Inflammatory macrophage treated with lipopolysaccharide for 1 hour (primary cell): ENCODE results near the gene PTCD1.
A peak's percentile ranks its signal among the peaks of the same experiment; 100 is the strongest.

ENCODE experiments used
- DNase-seq, 2 donors: peaks; one replicate each; pipeline ENCODE4 v3.0.0-alpha.2; 2020 to 2022

PTCD1 gene

GRCh38 chr7:99438573-99439480 lies at the start of gene PTCD1, which contains the start of gene CPSF4:
TSS of gene PTCD1 (minus strand) at chr7:99438798. CDS start at chr7:99435242, 3,556 bp downstream.
TSS of gene CPSF4 (plus strand) at chr7:99438943. CDS start at chr7:99439083, 140 bp downstream.
- peak; percentile 94 to 96 for DNase-seq

GRCh38 chr7:99485094-99485493 lies 46.5 kb upstream of the PTCD1 start:
- DNase-seq = no peak

- no peak for DNase-seq
Measured at GRCh38 chr7:99478464-99479440, 40.2 kb upstream of the PTCD1 start.

- no peak for DNase-seq
Measured at GRCh38 chr7:99476107-99476506, 37.5 kb upstream of the PTCD1 start.

- DNase-seq = peak; percentile 70 to 76
Measured at GRCh38 chr7:99473315-99473596, 34.7 kb upstream of the PTCD1 start.

GRCh38 chr7:99472561-99473314 lies 34.1 kb upstream of the PTCD1 start, which contains the start of gene ZNF789:
TSS of gene ZNF789 (plus strand) at chr7:99472890. CDS start at chr7:99476457, 3,567 bp downstream.
- peak; percentile 93 to 97 for DNase-seq

GRCh38 chr7:99469381-99470065 lies 30.9 kb upstream of the PTCD1 start:
- DNase-seq = no peak

- no peak for DNase-seq
Measured at GRCh38 chr7:99468336-99468918, 29.8 kb upstream of the PTCD1 start.

- no peak for DNase-seq
Measured at GRCh38 chr7:99465421-99465768, 26.8 kb upstream of the PTCD1 start.

GRCh38 chr7:99461221-99461620 lies 22.6 kb upstream of the PTCD1 start:
- no peak for DNase-seq

- no peak for DNase-seq
Measured at GRCh38 chr7:99460651-99461050, 22.1 kb upstream of the PTCD1 start.

- DNase-seq = peak in 1 of 2 donors; percentile 33
Measured at GRCh38 chr7:99459087-99459486, 20.5 kb upstream of the PTCD1 start.

- no peak for DNase-seq
Measured at GRCh38 chr7:99457650-99458493, 19.3 kb upstream of the PTCD1 start.

GRCh38 chr7:99457050-99457649 lies 18.6 kb upstream of the PTCD1 start:
- no peak for DNase-seq

GRCh38 chr7:99456288-99456687 lies 17.7 kb upstream of the PTCD1 start:
- no peak for DNase-seq

GRCh38 chr7:99455874-99456273 lies 17.3 kb upstream of the PTCD1 start:
- DNase-seq = no peak

- DNase-seq = no peak
Measured at GRCh38 chr7:99453105-99453504, 14.5 kb upstream of the PTCD1 start.

GRCh38 chr7:99452541-99452940 lies 13.9 kb upstream of the PTCD1 start:
- no peak for DNase-seq

GRCh38 chr7:99451936-99452335 lies 13.3 kb upstream of the PTCD1 start:
- no peak for DNase-seq

GRCh38 chr7:99449326-99449725 lies 10.7 kb upstream of the PTCD1 start:
- DNase-seq = no peak
